ENCODE results near the gene PTPRG.

GRCh38 chr3:61913701-61914100 lies 352.3 kb downstream of the PTPRG start:
- no peak for TF ChIP-seq POLR2A (IDR thresholded peaks at IDR 0.05)
- TF ChIP-seq, protein P1, sequence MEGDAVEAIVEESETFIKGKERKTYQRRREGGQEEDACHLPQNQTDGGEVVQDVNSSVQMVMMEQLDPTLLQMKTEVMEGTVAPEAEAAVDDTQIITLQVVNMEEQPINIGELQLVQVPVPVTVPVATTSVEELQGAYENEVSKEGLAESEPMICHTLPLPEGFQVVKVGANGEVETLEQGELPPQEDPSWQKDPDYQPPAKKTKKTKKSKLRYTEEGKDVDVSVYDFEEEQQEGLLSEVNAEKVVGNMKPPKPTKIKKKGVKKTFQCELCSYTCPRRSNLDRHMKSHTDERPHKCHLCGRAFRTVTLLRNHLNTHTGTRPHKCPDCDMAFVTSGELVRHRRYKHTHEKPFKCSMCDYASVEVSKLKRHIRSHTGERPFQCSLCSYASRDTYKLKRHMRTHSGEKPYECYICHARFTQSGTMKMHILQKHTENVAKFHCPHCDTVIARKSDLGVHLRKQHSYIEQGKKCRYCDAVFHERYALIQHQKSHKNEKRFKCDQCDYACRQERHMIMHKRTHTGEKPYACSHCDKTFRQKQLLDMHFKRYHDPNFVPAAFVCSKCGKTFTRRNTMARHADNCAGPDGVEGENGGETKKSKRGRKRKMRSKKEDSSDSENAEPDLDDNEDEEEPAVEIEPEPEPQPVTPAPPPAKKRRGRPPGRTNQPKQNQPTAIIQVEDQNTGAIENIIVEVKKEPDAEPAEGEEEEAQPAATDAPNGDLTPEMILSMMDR (IDR thresholded peaks at IDR 0.05 in 4 of 5, conservative IDR thresholded peaks at IDR 0.05 in 1 of 5): no peak
